ENCODE data around the gene DNAJC12. TPM values are rescaled to one million over a fixed set of nuclear protein-coding genes. Genes with fewer than 3 reads are reported as not detected.
A peak's percentile ranks its signal among the peaks of the same experiment; 100 is the strongest.

DNAJC12 gene
- total RNA-seq, 1 experiment from 2014 or later: 4.3 TPM

GRCh38 chr10:67883710-67884312 is 45.8 kb upstream of the DNAJC12 start:
- Histone ChIP-seq H3K4me1 (ENCODE audit: control insufficient read depth in 1 of 2, insufficient read depth in 2 of 2, low read length in 2 of 2) (peaks cover 5 to 22% of the 10 kb centered on the region in 2 experiments; a peak in 3 of 4 replicates), H3K9me3 (ENCODE audit: control insufficient read depth in 1 of 2, insufficient read depth in 1 of 2, low read depth in 1 of 2, low read length in 2 of 2) (no peaks in the 10 kb centered on the region), H3K4me2 (ENCODE audit: low read length) (peak overlapping the region; percentile 96), H3K36me3 (ENCODE audit: control insufficient read depth in 1 of 2, insufficient read depth in 2 of 2, low read length in 2 of 2) (peaks cover 7 to 10% of the 10 kb centered on the region in 2 experiments; a peak in 3 of 4 replicates), H3K9ac (ENCODE audit: low read length) (peak overlapping the region; percentile 69), H3K4me3 (replicated peaks in 1 of 2; ENCODE audit: low read depth in 1 of 2, low read length in 2 of 2) (peak overlapping the region; percentile 86), H3K27me3 (ENCODE audit: insufficient read depth, low read length) (no peaks in the 10 kb centered on the region), H4K20me1 (ENCODE audit: insufficient read depth) (no peaks in the 10 kb centered on the region), H3K79me2 (ENCODE audit: insufficient read depth, low read length) (peaks cover 33% of the 10 kb centered on the region), H2AFZ (ENCODE audit: low read depth, low read length, poor library complexity, severe bottlenecking) (peak overlapping the region; percentile 78), H3K9me2 (ENCODE audit: insufficient read depth) (no peaks in the 10 kb centered on the region), H3K27ac (ENCODE audit: low read depth, low read length) (peak overlapping the region; percentile 91)
- POLR2A ChIA-PET: interaction anchor here (0.7 to 0.9 kb wide), 4 partner anchors 9 to 29 kb away, joined by 3 to 5 read pairs (median 4); no protein-coding TSS in a partner anchor
- RAD21 ChIA-PET (ENCODE audit: low non-redundant PET in 1 of 2, low total read pairs in 2 of 2, uncharacterized antibody in 2 of 2, unreplicated experiment in 2 of 2): no interaction called here
- DNase-seq (ENCODE audit: low read depth, low spot score): no peak
- peak; percentile 34 for ATAC-seq
- TF ChIP-seq MAX (IDR thresholded peaks at IDR 0.05): no peak
- TF ChIP-seq JUND (IDR thresholded peaks at IDR 0.05): no peak
- TF ChIP-seq SRF (IDR thresholded peaks at IDR 0.05; ENCODE audit: low read depth): no peak
- TF ChIP-seq, protein P1, sequence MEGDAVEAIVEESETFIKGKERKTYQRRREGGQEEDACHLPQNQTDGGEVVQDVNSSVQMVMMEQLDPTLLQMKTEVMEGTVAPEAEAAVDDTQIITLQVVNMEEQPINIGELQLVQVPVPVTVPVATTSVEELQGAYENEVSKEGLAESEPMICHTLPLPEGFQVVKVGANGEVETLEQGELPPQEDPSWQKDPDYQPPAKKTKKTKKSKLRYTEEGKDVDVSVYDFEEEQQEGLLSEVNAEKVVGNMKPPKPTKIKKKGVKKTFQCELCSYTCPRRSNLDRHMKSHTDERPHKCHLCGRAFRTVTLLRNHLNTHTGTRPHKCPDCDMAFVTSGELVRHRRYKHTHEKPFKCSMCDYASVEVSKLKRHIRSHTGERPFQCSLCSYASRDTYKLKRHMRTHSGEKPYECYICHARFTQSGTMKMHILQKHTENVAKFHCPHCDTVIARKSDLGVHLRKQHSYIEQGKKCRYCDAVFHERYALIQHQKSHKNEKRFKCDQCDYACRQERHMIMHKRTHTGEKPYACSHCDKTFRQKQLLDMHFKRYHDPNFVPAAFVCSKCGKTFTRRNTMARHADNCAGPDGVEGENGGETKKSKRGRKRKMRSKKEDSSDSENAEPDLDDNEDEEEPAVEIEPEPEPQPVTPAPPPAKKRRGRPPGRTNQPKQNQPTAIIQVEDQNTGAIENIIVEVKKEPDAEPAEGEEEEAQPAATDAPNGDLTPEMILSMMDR (IDR thresholded peaks at IDR 0.05 in 2 of 3, conservative IDR thresholded peaks at IDR 0.05 in 1 of 3; ENCODE audit: borderline replicate concordance in 1 of 3, insufficient read depth in 1 of 3, low read depth in 2 of 3, low read length in 2 of 3): no peak
- TF ChIP-seq RAD21 (IDR thresholded peaks at IDR 0.05; ENCODE audit: low read depth): no peak
- no peak for TF ChIP-seq SIN3A (IDR thresholded peaks at IDR 0.05; ENCODE audit: low read depth)
- TF ChIP-seq POLR2AphosphoS5 (IDR thresholded peaks at IDR 0.05; ENCODE audit: low read depth, low read length): no peak
- TF ChIP-seq ZBTB33 (IDR thresholded peaks at IDR 0.05; ENCODE audit: extremely low read depth, insufficient replicate concordance, low read length): no peak
- TF ChIP-seq EZH2 (IDR thresholded peaks at IDR 0.05): no peak
- no peak for TF ChIP-seq EZH2phosphoT487 (IDR thresholded peaks at IDR 0.05; ENCODE audit: borderline replicate concordance)
- no peak for TF ChIP-seq ZFX (IDR thresholded peaks at IDR 0.05)
- TF ChIP-seq CBX3 (IDR thresholded peaks at IDR 0.05; ENCODE audit: low read depth): no peak
- TF ChIP-seq SP1 (IDR thresholded peaks at IDR 0.05; ENCODE audit: low read depth): no peak
- TF ChIP-seq ZNF274 (IDR thresholded peaks at IDR 0.05; ENCODE audit: low read depth, low read length): no peak
- TF ChIP-seq CEBPB (IDR thresholded peaks at IDR 0.05; ENCODE audit: low read depth): no peak
- TF ChIP-seq, protein P2, sequence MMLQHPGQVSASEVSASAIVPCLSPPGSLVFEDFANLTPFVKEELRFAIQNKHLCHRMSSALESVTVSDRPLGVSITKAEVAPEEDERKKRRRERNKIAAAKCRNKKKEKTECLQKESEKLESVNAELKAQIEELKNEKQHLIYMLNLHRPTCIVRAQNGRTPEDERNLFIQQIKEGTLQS (IDR thresholded peaks at IDR 0.05): no peak
- CTCF ChIA-PET: interaction anchor here (0.8 kb wide), 1 partner anchor 95 kb away, joined by 3 read pairs; no protein-coding TSS in a partner anchor
- intact Hi-C loops (cut with micrococcal nuclease): no loop called here
- TSS peak; percentile 93 for BruUV-seq (replicated peaks)

Data from HCT116 (cell line).